Germinal center (tissue), 1 donor: ENCODE results near the gene DCDC1.

Source experiments
- DNase-seq: peaks from one replicate; pipeline ENCODE4 v3.0.0; 2012; ENCODE audit warnings: mixed read lengths, low spot score

DCDC1 gene

GRCh38 chr11:30832831-30833230 is 536.7 kb downstream of the DCDC1 start:
- DNase-seq = no peak

DNA sequence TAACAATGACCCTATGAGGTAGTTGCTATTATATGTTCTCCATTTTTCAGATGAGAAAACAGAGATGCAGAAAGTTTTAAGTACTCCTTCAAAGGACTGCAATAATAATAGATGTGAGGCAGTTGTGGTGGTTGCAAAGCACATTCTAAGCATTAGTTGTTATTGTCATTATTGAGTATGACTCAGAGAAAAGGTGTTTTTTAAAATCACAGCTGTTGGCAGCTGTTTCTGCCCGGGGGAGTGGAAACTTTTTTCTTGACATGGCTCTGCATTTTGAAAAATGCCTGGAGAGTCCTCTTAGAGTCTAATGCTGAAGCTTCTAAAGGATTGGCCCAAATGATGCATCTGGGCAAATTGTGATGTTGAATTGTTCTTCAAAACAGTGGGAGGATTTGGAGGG is 538.9 kb downstream of the DCDC1 start:
- no peak for DNase-seq

- no peak for DNase-seq
Measured at GRCh38 chr11:30826911-30827310, 542.6 kb downstream of the DCDC1 start.

DNA sequence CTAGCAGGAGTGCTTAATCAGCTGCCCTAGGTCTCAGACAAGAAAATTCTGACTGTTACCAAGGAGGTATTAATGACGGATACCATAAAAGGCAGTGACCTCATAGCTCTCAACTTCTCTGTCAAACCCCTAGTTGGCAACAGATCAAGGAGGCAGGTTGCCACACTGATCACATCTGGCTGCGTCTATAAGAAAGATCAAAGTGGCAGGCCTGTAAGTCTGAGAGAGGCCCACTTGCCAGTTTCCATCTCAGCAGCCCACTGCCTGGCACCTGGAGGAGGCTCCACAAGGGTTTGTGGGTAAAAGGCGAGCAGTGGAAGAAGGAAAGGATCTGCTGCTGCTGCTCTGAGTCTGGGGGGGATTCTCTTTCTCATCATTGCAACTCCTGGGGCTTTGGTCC is 543.8 kb downstream of the DCDC1 start:
- DNase-seq = no peak

GRCh38 chr11:30823119-30823518 is 546.4 kb downstream of the DCDC1 start:
- no peak for DNase-seq

DNA sequence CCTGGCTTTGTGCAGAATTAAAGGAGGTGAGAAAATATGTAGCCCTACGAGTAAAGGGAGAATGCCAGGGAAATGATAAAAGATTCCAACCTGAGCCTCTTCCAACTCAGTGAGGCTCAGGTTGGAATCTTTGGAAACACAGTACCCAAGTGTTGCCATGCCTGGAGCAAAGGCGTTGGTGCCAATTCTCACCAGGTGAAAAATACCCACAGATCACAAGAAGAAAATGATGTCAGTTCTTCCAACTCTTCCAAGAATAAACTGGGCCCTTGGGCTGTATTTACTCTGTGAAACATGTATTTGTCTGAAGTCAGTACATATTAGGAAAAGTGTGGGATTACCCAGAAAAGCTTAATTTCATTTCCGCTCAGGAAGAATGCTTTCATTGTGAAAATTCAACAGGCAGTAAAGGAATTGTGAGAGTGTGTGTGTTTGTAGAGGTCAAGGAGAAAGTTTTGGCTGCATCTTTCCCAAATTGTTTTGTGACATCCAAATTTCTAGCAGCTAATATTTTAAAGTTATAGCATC is 548.0 kb downstream of the DCDC1 start:
- DNase-seq = no peak

GRCh38 chr11:30818721-30819120 is 550.8 kb downstream of the DCDC1 start:
- no peak for DNase-seq

DNA sequence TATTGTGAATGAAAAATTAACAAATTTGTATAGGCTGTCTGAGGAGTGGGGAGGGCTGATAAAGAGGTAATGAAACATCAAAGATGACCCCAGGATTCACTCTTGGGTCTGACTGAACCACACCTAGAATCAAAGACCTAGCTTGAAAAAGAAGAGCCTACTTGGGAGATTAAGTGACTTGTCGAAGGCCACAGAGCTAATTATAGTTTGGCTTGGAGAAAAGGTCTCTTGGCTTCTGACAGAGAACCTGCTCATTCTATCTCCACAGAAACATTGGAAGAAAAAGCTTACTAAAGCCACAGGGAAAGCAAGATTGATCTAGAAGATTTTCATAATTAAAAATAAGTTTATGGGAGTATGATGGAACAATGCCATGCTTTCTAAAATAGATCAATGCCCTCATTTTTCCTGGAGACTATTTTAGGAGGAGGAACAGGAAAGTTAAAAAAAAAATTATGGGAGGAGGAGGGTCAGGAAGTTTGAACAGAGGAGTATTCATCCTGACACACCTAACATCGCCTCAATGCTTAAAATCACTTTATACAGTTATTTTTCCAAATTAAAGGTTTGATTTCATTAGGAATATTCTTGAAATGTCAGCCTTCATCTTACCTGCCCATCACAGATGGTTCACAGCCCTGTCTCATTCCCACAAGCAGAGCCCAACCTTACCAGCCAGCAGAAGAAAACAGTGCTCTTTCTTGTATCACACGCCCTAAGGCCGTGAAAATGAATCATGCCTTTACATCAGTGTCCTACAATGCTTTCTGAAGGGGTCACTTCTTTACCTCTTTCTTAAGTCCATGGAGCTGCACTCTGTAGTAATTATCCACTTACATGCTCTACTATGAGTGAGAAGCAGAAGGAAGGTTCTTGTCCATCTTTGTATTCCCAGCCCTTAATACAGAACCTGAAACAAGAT is 552.3 kb downstream of the DCDC1 start:
- DNase-seq = no peak

- no peak for DNase-seq
Measured at GRCh38 chr11:30815619-30816018, 553.9 kb downstream of the DCDC1 start.

GRCh38 chr11:30814737-30815136 is 554.8 kb downstream of the DCDC1 start:
- DNase-seq = no peak
